Left colon (tissue), 2 donors: ENCODE measurements around the gene GPR32. TPM values are rescaled to one million over a fixed set of nuclear protein-coding genes. Genes with fewer than 3 reads are reported as not detected.
"Not testable (repeated sequence)": the region's sequence is repeated elsewhere in the genome, so short reads cannot be mapped to it uniquely, and the experiment has no call there.

Source experiments
- ATAC-seq: fragments of 200-7000 bp; cut with Tn5 transposase; one replicate; pipeline ENCODE4 v1.9.1; 2020; ENCODE audit warnings: mild to moderate bottlenecking, moderate library complexity
- DNase-seq, 2 donors: peaks; one replicate each; pipeline ENCODE4 v3.0.0-alpha.2; 2020
- intact Hi-C, 2 donors: fragments of 100-400 bp; cut with DNase I in 1 of 2; cut with micrococcal nuclease in 1 of 2; formaldehyde crosslinking; loops; one replicate each; pipeline versions ENCODE4 v1.11.2 to v1.14.0; 2022; cut with DNase I, micrococcal nuclease
- total RNA-seq, 2 donors: library from RNA; stranded (reverse); fragmentation: NEBNext Ultra II Directional; extraction: Animal tissue kit (Norgen Biotek cat#: 25700); gene quantifications; one replicate each; pipeline ENCODE4 v1.2.1, GENCODE V29; 2021
- donor health status: DM: no; HTN: no; CAD: no.
- donor health status: DM: yes; HTN: yes; CAD: no.

GPR32 gene
- total RNA-seq, 2 donors from 2014 or later, result not detected

- no peak for ATAC-seq
- intact Hi-C loops, result no loop called here
- no peak for DNase-seq
Measured at GRCh38 chr19:50777261-50777660, 7.0 kb downstream of the GPR32 start.

- no peak for DNase-seq
- ATAC-seq, result no peak
- intact Hi-C loops, result no loop called here
Measured at GRCh38 chr19:50777830-50778303, 7.6 kb downstream of the GPR32 start.

- no peak for ATAC-seq
- intact Hi-C loops, result no loop called here
- no peak for DNase-seq
Measured at GRCh38 chr19:50778906-50779430, 8.7 kb downstream of the GPR32 start.

- DNase-seq (no peak), ATAC-seq (no peak)
- intact Hi-C loops, result loop anchor here in 1 of 2 donors (10.0 kb wide), 1 partner anchor 75 kb away; no protein-coding TSS in a partner anchor
Measured at GRCh38 chr19:50779504-50780457, 9.5 kb downstream of the GPR32 start.

- DNase-seq (no peak), ATAC-seq (no peak)
- intact Hi-C loops, result loop anchor here in 1 of 2 donors (10.0 kb wide), 1 partner anchor 76 kb away; no protein-coding TSS in a partner anchor
Measured at GRCh38 chr19:50780753-50781435, 10.6 kb downstream of the GPR32 start.

- intact Hi-C loops, result loop anchor here in 1 of 2 donors (10.0 kb wide), 1 partner anchor 79 kb away; no protein-coding TSS in a partner anchor
- not testable (repeated sequence) for DNase-seq, ATAC-seq
Measured at GRCh38 chr19:50783848-50784152, 13.5 kb downstream of the GPR32 start.

- intact Hi-C loops, result loop anchor here in 1 of 2 donors (10.0 kb wide), 1 partner anchor 80 kb away; no protein-coding TSS in a partner anchor
- ATAC-seq (no peak), DNase-seq (no peak)
Measured at GRCh38 chr19:50784710-50785109, 14.4 kb downstream of the GPR32 start.

- no peak for ATAC-seq
- no peak for DNase-seq
- intact Hi-C loops, result loop anchor here in 1 of 2 donors (10.0 kb wide), 1 partner anchor 81 kb away; no protein-coding TSS in a partner anchor
Measured at GRCh38 chr19:50785329-50785728, 15.1 kb downstream of the GPR32 start.

GRCh38 chr19:50790396-50790795 is 20.1 kb downstream of the GPR32 start, which contains the start of gene ACP4:
ACP4 (plus strand) TSS chr19:50790415; CDS start chr19:50790415, 0 bp downstream.
- DNase-seq, result no peak
- no peak for ATAC-seq
- intact Hi-C loops, result no loop called here

GRCh38 chr19:50790922-50791467 is 20.7 kb downstream of the GPR32 start:
- ATAC-seq (no peak), DNase-seq (no peak)
- intact Hi-C loops, result no loop called here

- DNase-seq, result no peak
- ATAC-seq, result no peak
- intact Hi-C loops, result no loop called here
Measured at GRCh38 chr19:50791594-50792271, 21.5 kb downstream of the GPR32 start.

- intact Hi-C loops, result no loop called here
- ATAC-seq, result no peak
- no peak for DNase-seq
Measured at GRCh38 chr19:50792272-50793250, 22.3 kb downstream of the GPR32 start.

GRCh38 chr19:50793558-50794065 is 23.3 kb downstream of the GPR32 start:
- DNase-seq (no peak), ATAC-seq (no peak)
- intact Hi-C loops, result no loop called here

- DNase-seq, result peak in 1 of 2 donors; percentile 63
- ATAC-seq, result peak; percentile 64
- intact Hi-C loops, result no loop called here
Measured at GRCh38 chr19:50794074-50794875, 24.0 kb downstream of the GPR32 start.

GRCh38 chr19:50794876-50795663 is 24.8 kb downstream of the GPR32 start:
- intact Hi-C loops, result no loop called here
- DNase-seq, result no peak

GRCh38 chr19:50795664-50796073 is 25.4 kb downstream of the GPR32 start:
- DNase-seq (no peak), ATAC-seq (no peak)
- intact Hi-C loops, result no loop called here

More at GRCh38 chr19:50794876-50795663, 24.8 kb downstream of the GPR32 start:
- ATAC-seq, result peak; percentile 44
